HG03469 (cell line): ENCODE data around the gene POLR3C.

Experiments used
- ATAC-seq: cut with Tn5 transposase; IDR thresholded peaks from one replicate; pipeline ENCODE4 v1.9.1; 2021; ENCODE audit warnings: mild to moderate bottlenecking, moderate library complexity, moderate number of reproducible peaks; ENCODE audit not compliant: unreplicated experiment

The POLR3C gene

DNA sequence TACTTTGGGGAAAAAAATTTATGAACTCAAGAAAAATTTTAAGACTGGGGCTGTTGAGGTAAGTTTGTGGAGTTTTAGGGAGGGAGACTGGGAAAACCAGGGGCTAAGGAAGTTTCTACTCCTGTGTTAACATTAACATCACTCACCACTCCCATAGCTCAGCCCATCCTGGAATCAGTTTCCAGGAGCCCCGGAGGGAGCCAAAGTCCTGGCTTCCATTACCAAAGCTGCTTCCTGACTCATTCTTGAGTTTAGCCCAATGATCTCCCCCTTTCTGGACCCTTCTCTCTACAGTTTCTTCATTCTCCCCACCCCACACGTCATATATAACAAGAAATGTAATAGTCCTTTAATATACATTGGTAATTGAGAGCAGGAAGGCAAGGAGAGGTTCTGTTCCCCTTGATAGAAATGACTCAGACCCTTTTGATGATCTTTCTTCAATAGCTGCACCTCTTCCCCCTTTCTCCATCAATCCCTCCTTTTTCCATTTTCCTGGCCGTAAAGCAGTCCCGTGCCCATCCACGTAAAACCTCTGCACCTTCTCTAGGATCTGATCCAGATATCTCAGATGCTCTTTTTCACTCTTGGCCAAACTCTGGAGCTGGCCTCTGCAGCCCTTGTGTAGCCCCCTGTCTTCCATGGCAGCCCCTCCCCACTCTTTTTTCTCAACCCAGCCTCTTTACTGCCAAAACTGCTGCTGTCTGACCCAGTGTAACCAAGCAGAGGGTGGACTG is 39.5 kb downstream of the POLR3C start:
- no peak for ATAC-seq

DNA sequence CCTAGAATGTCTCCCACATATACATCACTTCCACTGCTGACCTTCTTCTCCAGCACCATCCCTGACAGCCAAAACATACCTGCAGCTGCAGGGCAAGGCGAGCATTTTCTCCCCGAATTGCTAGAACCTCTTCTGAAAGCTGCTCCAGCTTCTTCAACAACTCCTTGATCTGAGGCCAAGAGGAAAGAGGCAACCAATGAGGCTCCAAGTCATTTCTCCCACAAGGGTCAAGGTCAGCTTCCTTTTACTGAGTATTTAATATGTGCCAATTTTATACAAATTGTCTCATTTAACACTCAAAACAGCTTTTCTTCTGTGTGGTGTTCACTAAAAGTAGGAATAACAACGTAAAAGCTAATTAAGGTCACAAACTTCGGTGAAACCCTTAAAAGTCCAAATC is 44.2 kb downstream of the POLR3C start:
- ATAC-seq, result no peak

DNA sequence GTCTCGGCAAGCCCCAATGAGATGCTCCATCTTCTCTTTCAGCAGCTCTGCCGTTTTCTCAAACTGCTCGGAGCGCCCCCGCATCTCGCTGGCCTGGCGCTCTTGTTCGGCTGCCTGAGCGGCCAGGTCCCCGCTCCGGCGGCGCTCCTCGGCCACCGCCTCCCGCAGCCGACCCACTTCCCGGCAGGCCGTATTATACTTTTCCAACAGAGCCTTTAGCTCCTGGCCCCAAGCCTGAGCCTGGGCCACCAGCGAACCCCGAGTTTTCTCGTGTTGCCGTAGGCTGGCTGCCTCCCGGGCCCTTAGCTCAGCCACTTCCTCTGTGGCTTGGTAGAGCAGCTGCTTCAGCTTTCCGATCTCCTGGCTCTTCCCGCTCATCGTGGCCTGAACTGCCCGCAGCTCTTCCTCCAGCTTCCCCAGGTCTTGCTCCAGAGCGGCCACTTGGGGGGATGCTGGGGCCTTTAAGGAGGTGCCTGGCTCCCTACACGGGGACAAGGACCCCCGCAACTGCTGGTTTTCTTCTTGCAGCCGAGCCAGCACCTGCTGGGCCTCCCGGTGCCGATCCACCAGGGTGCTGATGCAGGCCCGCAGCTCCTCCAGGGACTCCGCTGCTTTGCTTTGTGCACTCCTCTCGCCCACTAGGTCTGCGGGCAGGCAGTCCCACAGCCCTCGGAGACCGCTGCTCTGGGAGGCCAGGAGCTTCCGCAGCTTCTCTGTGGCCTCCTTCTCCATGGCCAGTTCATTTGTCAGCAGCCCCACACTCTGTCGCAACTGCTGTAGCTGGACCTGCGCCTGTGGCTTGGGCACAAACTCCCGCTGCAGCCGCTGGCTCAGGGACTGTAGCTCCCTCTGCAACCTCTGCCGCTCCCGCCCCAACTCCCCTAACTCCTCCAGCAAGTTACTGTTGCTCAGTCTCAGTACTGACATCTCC is 48.3 kb downstream of the POLR3C start:
- no peak for ATAC-seq

DNA sequence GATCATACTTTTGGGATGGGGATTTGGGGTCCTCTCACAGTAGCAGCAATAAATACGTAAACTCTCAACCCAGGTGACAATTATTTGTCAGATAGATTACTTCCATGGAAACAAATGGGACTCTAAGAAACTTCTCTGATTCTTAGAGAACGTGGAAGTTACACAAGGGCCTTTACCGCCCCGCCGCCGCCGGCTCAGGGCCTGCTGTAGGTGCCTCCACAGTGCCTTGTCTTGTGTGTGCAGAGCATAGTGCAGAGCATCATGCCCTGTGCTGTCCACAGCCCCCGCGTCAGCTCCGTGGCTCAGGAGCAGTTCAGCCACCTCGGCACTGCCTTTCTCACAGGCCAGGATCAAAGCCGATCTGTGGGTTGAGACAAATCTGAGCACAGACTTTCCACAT is 50.6 kb downstream of the POLR3C start:
- ATAC-seq, result no peak

DNA sequence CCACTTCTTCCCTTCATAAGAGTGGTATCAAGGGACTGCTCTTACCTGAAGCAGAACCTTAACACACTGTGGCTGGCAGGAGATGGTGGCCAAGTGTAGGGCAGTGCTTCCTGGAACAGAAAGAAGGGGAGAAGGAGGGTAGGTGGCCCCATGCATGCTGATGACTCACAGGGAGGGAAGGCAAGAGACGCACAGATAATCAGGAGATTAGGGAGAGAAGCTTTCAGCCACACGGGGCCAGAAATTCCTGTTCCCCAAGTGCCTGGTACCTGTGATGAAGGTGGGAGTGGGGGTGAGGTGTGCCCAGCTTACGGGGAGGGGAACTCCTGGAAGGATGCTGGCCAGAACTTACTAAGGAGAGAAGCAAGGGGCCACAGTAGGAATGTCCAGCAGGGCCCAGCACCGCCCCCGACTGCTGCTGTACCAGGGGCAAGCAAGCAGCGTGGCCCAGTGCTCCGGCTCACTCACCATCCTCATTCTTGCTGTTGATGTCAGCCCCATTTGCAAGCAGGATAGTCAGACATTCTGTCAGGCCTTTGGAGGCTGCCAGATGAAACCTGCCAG is 54.0 kb downstream of the POLR3C start:
- no peak for ATAC-seq

DNA sequence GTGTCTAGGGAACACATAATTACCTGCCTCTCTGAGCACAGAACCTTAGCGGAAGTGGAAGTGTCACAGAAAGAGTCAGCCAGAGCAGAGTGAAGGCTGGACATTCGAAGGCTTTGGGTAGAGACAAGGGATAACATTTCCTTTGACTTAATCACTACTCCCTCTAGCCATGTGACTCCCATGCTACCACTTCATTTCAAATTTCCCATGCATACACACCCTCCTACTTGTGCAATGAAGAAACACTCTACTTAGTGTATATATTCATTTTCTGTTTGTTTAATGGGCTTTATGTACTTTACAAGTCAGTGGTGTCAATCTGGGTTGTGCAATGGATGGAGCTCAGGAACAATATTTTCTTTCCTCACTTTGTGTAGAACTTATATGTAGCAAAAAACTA is 54.7 kb downstream of the POLR3C start:
- no peak for ATAC-seq

DNA sequence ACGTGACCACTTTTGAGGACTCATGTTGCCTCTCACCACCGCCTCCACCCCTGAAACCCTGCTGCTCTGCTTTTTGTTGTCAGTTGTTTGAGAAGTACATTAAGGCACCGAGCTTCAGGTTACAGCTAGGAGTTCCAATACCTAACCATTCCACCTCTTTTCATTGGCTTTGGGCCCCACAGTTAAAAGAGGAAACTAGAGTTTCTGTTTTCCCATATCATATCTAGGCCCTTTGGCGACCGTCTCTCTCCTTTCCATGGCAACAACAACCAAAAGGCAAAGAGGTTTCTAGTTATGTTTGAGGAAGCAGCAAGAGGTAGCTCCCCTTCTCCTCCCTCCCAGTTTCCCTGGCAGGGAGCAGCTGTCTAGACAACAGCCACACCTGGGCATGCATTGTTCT is 55.8 kb downstream of the POLR3C start:
- ATAC-seq, result no peak

DNA sequence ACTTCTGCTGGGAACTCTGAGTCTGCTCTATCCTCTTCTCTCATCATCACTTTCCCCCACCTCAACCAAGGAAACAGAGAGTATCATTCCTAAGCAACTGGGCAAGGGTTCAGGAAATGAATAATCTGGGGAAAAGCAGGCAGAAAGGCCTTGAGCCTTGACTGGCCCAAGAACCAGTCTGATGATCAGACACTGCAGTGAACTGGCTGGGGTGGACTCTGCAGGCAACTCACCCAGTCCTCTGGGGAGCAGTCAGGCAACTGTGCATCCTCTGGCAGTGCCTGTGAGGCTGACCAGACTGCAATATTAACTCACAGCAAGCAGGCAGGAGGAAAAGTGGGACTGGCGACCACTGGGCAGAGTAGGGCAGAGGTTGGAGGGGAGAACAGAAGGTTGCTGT is 60.7 kb downstream of the POLR3C start:
- ATAC-seq, result no peak

DNA sequence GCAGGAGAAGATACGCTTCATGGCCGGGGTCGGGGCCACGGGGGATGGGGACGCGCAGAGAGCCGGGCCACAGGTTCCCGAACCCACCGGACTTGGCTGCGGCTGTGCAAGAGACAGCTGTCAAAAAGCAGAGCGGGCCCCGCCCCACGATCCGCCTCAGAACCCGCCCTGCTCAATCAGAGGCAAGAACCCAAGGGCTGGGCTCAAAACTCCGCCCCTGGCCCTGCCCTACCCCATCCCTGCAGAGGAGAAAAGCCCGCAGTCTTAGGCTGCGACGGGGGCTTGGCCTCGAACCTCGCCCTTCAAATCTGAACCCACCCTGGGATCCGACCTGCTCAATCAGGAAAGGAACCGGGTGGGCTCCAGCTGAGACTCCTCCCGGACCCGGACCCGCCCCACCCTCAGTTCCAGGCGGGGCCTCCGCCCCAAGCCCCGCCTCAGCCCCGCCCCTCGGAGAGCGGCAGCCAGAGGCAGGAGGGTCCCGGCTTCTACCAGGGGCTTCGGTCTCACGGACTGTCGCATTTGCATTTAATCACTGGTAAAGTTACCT is 61.8 kb downstream of the POLR3C start, which contains the start of gene ANKRD35:
Gene ANKRD35, minus strand, starts transcription at position 129 of the 550 bp plus-strand sequence. Its CDS starts 108 bp downstream, at position 21.
- ATAC-seq, result peak; percentile 88

DNA sequence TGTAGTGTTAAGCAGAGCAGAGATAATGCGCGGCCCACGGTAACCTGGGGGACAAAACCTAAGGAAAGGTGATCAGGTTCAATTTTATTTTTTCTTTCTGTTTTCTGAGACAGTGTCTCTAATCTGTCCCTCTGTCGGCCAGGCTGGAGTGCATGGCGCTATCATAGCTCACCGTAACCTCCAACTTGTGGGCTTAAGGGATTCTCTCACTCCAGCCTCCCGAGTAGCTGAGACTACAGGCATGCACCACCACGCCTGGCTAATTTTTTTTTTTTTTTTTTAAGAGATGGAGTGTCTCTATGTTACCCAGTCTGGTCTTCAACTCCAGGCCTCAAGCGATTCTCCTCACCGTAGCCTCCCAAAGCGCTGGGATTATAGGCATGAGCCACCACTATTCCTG is 62.4 kb downstream of the POLR3C start:
- ATAC-seq, result no peak

DNA sequence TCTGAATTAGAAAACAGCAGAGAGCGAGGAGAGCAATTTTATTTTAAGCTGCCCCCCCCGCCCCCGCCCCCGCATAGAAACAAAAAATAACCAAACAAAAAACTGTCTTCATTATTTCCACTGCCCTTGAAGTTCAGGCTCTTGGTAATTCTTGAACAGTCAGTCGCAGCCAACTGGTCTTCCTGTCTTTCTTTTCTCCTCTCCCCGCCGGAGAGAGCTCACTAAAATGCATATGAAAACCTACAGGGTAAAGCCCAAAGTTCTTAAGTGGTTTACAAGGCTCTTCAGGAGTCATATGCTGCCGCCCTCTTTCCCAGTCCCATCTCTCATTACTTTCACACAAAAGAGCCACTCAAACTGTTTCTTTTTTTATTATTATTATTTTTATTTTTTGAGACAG is 62.8 kb downstream of the POLR3C start:
- no peak for ATAC-seq

DNA sequence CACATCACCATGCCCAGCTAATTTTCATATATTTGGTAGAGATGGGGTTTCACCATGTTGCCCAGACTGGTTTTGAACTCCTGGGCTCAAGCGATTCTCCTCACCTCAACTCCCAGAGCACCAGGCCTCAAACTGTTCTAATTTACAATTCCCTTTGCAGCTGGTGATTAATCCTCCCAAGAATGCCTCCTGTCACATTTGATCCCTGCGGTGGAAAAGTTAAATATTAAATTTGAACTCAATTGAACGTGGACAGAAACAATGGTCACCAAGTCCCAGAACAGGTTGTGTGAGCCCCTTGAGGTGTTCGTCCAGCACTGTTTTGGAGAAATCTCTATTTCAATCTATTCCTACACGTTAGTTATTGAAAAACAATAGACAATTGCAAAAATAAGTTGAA is 63.6 kb downstream of the POLR3C start:
- ATAC-seq, result no peak

DNA sequence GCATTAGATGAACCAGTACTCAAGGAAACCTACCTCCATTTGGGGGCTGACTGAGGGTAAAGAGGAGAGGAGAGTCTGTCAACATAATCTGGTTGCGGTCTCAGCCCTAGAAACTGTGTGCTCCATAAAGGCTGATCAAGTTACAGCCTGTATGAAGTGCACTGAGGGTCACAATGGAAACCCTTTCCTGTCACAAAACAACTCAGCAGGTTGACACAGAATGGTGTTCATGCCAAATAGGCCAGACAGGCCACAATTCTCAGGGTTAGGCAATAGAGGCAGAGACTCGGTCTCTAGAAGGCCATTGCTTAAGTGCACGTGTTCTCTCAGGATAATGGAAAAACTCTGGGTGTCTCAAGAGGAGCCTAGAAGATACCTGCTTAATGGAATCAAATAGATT is 65.7 kb downstream of the POLR3C start:
- no peak for ATAC-seq

DNA sequence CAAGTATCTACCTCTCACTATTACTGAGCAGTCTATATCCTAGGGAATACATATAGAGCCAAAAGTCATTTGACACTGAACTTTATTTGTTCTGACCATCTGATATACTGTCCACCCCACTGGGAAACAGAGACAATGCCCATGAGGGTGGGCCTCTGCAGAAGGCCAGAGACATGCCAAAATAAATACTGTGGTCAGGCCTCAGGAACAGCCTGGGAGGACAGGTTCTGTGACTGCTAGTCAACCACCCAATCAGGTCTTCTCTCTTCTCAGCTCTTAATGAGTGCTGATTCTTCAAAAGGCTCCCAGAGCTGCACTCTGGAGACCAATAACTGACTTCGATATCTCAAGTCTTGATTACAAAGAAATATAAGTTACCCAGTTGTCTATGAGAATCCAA is 67.1 kb downstream of the POLR3C start:
- ATAC-seq, result no peak

DNA sequence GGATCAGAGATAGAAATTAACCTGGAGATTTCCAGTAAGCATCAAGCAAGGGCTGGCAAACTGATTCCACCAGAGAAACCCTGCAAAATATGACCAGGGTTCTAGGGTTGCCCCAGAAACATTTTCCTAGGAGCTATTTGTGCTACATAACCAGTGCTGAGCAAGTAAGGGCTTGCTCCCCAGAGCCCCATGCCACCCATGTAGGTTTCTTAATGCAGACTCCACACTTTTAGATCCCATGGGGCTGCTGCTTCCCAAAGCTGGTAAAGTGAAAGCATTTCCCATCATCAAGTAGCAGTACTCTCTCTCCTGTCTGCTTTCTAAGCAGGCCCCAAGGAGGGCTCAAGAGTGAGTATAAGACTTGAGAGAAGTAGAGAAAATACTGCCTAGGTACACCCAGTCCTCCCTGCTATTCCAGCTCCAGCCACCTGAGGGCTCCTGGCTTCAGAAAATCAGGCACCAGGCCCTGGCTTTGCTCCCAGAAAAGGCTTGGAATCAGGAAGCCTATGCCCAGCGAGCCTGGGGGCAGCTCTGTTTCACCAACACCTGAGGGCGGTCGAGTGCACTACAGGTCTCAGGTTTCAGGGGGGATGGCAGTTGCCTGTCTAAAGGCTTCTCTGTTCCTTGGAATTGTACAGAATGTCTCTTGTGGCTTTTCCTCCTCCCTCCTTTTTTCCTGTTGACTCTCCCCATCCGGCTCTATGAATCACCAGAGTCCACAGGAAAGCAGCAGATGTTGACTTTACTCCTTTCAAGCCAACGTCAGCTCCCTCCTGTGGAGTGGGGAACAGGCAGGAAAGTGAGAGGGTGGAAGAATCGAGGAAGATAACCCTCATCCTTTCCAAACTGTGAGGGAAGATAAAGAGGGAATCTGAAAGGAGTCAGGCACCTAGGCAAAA is 67.8 kb downstream of the POLR3C start:
- ATAC-seq, result no peak

DNA sequence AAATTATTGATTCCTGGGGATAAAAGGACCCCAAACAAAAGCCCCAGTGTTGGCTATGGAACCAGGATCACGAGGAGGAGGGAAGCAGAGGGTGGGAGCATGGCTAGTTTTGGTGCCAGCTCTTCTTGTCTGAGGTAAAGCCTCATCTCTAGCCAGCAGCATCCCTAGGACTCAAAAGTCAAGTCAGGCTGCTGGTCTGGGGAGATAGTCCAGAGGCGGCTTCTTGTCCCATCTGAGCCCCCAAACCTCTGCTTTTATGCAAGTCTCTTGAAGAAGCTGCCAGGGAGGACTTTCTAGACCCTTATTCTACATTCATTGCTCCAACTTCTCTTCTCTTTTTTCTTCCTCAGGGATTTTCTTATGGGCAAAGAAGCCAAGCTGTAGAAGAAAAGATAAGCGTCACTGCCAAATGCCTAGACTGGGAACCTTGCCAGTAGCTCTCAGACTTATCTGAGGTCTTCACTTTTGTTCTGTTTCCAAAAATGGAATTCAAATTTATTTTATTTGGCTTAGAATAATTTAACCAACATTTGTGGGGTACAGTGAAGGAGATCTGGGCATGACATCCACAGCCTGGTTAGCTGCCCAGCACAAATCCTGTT is 68.6 kb downstream of the POLR3C start:
- no peak for ATAC-seq

DNA sequence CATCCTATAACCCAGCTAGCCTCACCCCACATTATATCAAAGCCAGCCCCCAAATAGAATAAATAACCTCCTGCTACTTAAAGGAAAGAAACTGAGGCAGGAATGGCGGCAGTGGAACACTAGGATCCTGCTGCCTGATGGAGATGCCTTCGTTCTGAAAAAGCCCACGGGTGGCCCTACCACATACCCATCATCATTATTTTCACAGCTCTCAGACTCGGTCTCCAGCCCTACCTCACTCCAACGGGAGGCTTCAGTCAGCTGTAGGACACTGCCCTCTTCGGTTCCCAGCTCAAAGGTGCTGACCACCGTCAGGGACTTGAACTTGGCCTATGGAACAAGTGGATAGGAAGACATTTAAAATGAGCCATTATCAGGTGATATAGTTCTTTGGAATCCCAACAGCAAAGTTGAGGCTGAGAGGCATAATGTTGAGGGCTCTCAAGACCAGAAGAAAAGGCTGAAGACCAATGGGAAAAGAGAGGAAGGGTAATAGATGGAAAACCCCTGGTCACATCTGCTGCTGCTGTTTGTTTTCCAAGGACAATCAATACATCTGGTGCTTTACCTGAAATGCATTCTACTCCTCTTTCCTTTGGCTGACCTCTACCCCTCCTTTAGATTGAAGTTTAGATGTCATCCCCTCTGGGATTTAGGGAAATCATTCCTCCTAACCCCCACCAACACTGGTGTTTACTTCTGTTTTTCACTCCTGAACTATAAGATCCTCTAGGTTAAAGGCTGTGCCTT is 69.5 kb downstream of the POLR3C start:
- ATAC-seq, result no peak
